K562 (cell line): ENCODE measurements around the gene SCYL2. TPM values are rescaled to one million over a fixed set of nuclear protein-coding genes. Genes with fewer than 3 reads are reported as not detected.

Experiments
- ATAC-seq: fragments of 200-7000 bp; cut with Tn5 transposase; 3 replicates; pipeline ENCODE4 v1.9.1; 2020; ENCODE audit warnings: moderate library complexity
- BruUV-seq: library from RNA; stranded (reverse); fragments of 400-500 nt; replicated peaks from 2 replicates; lab custom pipeline; 2021; lab: Mats Ljungman, UMichigan
- CTCF ChIA-PET: fragments of 300-600 bp; formaldehyde crosslinking; extraction: SDS; loops from one replicate; lab custom pipeline; 2021; ENCODE audit warnings: low intra/inter-chr PET ratio; lab: Yijun Ruan, JAX
- POLR2A ChIA-PET: fragments of 300-600, 350-650 bp; sonication (Branson Sonifier 250); formaldehyde crosslinking; extraction: SDS; loops from one replicate; lab custom pipeline; 2021; ENCODE audit warnings: antibody characterized with exemption, inconsistent platforms; lab: Yijun Ruan, JAX
- DNase-seq, 4 experiments: peaks; one replicate each; pipeline versions ENCODE4 v3.0.0 to v3.0.0-alpha.2; 2011 to 2018; ENCODE audit warnings: low spot score in 3 of 4, mixed read lengths in 3 of 4; ENCODE audit errors: extremely low read depth in 1 of 4
- FAIRE-seq: peaks from 2 replicates; lab custom pipeline; 2011; peaks lifted over from hg19 to GRCh38; lab: Jason Lieb, UNC
- H2AFZ ChIP-seq: 2 replicates; pipeline ENCODE4 v1.6.0; 2011; ENCODE audit warnings: low read depth, low read length, control low read depth, inconsistent platforms
- H3K27ac ChIP-seq: fragments of 200-600 bp; 3 replicates; pipeline ENCODE4 v1.8.0; 2011; ENCODE audit warnings: low read depth, mild to moderate bottlenecking, control low read depth, inconsistent platforms, low read length, moderate library complexity, mixed read lengths; ENCODE audit errors: extremely low read depth
- H3K27me3 ChIP-seq, 2 experiments: fragments of 300-600 bp in 1 of 2; 2 replicates in 1 of 2; 3 replicates in 1 of 2; pipeline versions ENCODE4 v1.6.0 to v1.8.0; 2011; ENCODE audit warnings: inconsistent platforms in 2 of 2, low read length in 2 of 2, mild to moderate bottlenecking in 1 of 2, mixed read lengths in 1 of 2, moderate library complexity in 1 of 2; ENCODE audit not compliant: control insufficient read depth in 2 of 2, insufficient read depth in 2 of 2
- H3K36me3 ChIP-seq: fragments of 300-600 bp; 3 replicates; pipeline ENCODE4 v1.8.0; 2011; ENCODE audit warnings: mild to moderate bottlenecking, low read length, inconsistent platforms; ENCODE audit not compliant: control insufficient read depth, insufficient read depth
- H3K4me1 ChIP-seq, 2 experiments: fragments of 200-600 bp in 1 of 2; replicated peaks in 1 of 2; 2 replicates in 1 of 2; 3 replicates in 1 of 2; pipeline versions ENCODE4 v1.5.1 to v1.8.0; 2011; ENCODE audit warnings: inconsistent platforms in 2 of 2, low read length in 2 of 2, mild to moderate bottlenecking in 1 of 2, mixed read lengths in 1 of 2, moderate library complexity in 1 of 2; ENCODE audit not compliant: control insufficient read depth in 2 of 2, insufficient read depth in 2 of 2
- H3K4me2 ChIP-seq: 2 replicates; pipeline ENCODE4 v1.6.1; 2011; ENCODE audit warnings: low read length, control low read depth, inconsistent platforms, mixed read lengths; ENCODE audit not compliant: insufficient read depth
- H3K4me3 ChIP-seq: fragments of 200-600 bp; sonication (generic), shearing (Covaris generic); 2 replicates; pipeline ENCODE4 v1.5.1; 2016; ENCODE audit warnings: control low read depth, inconsistent platforms
- H3K79me2 ChIP-seq: fragments of 200-600 bp; 3 replicates; pipeline ENCODE4 v1.8.0; 2011; ENCODE audit warnings: low read length, inconsistent platforms; ENCODE audit not compliant: control insufficient read depth, insufficient read depth
- H3K9ac ChIP-seq, 2 experiments: 2 replicates each; pipeline versions ENCODE4 v1.6.0 to v1.6.1; 2011; ENCODE audit warnings: low read depth in 2 of 2, low read length in 2 of 2, control low read depth in 1 of 2, inconsistent platforms in 1 of 2, mild to moderate bottlenecking in 1 of 2, mixed read lengths in 1 of 2; ENCODE audit not compliant: insufficient read depth in 1 of 2
- H3K9me1 ChIP-seq: one replicate; pipeline ENCODE4 v1.6.0; 2011; ENCODE audit warnings: inconsistent platforms, mild to moderate bottlenecking, low read length, moderate library complexity; ENCODE audit not compliant: control insufficient read depth, insufficient read depth
- H3K9me3 ChIP-seq: replicated peaks from 2 replicates; pipeline ENCODE4 v1.5.1; 2011; ENCODE audit warnings: low read depth, low read length, inconsistent platforms; ENCODE audit not compliant: control insufficient read depth, insufficient read depth
- H4K20me1 ChIP-seq: replicated peaks from 2 replicates; pipeline ENCODE4 v1.6.1; 2011; ENCODE audit warnings: low read length, inconsistent platforms, mixed read lengths; ENCODE audit not compliant: control insufficient read depth, insufficient read depth
- ATF1 ChIP-seq, 2 experiments: fragments of 450-650 bp in 1 of 2; IDR thresholded peaks; 2 replicates each; pipeline ENCODE4 v1.6.1; 2016; ENCODE audit warnings: missing compliant biosample characterization in 1 of 2, missing genetic modification characterization in 1 of 2
- ATF2 ChIP-seq: sonication (generic); formaldehyde crosslinking; IDR thresholded peaks from 2 replicates; pipeline ENCODE4 v1.8.1; 2022; ENCODE audit warnings: missing genetic modification reagents
- CEBPB ChIP-seq: fragments of 450-650 bp; IDR thresholded peaks from 2 replicates; pipeline ENCODE4 v1.6.1; 2016; ENCODE audit warnings: missing genetic modification characterization, missing compliant biosample characterization
- CUX1 ChIP-seq: fragments of 200-800 bp; sonication (Bioruptor generic); IDR thresholded peaks from 2 replicates; pipeline ENCODE4 v1.6.1; 2016; ENCODE audit warnings: missing genetic modification characterization, missing compliant biosample characterization
- MAFG ChIP-seq: fragments of 450-650 bp; conservative IDR thresholded peaks from 2 replicates; pipeline ENCODE4 v1.6.1; 2016; ENCODE audit warnings: missing genetic modification characterization, missing compliant biosample characterization
- MXD1 ChIP-seq: fragments of 250-450 bp; sonication (Bioruptor Pico); IDR thresholded peaks from 2 replicates; pipeline ENCODE4 v1.8.0; 2021; ENCODE audit warnings: borderline replicate concordance, mild to moderate bottlenecking, moderate library complexity; ENCODE audit not compliant: poor library complexity, severe bottlenecking
- OTX1 ChIP-seq: fragments of 450-650 bp; formaldehyde crosslinking; IDR thresholded peaks from 2 replicates; pipeline ENCODE4 v1.4.0; 2022; ENCODE audit warnings: mild to moderate bottlenecking
- RBM34 ChIP-seq: fragments of 200-400 bp; formaldehyde crosslinking; IDR thresholded peaks from 2 replicates; pipeline ENCODE4 v1.6.1; 2018; ENCODE audit warnings: low read length, borderline replicate concordance; ENCODE audit not compliant: insufficient read depth
- SIRT6 ChIP-seq: IDR thresholded peaks from one replicate; pipeline ENCODE4 v1.6.1; 2012; ENCODE audit warnings: low read depth, mild to moderate bottlenecking, control low read depth, inconsistent platforms, low read length, moderate library complexity
- SRSF3 ChIP-seq: fragments of 200-400 bp; formaldehyde crosslinking; IDR thresholded peaks from 2 replicates; pipeline ENCODE4 v1.6.1; 2016; ENCODE audit warnings: mild to moderate bottlenecking, low read length, moderate library complexity; ENCODE audit not compliant: insufficient read depth
- TFAP4 ChIP-seq: sonication (generic); formaldehyde crosslinking; IDR thresholded peaks from 2 replicates; pipeline ENCODE4 v1.8.0; 2022; ENCODE audit warnings: missing genetic modification reagents, mild to moderate bottlenecking, moderate library complexity, borderline replicate concordance
- ZBTB43 ChIP-seq: sonication (generic); formaldehyde crosslinking; IDR thresholded peaks from 2 replicates; pipeline ENCODE4 v1.8.0; 2023; ENCODE audit warnings: mild to moderate bottlenecking, missing genetic modification reagents
- WGBS: fragments of 100-300 bp; shearing (Covaris generic); methylation state at CpG from one replicate; pipeline ENCODE4 v1.1.6; 2016; ENCODE audit warnings: low coverage, mixed read lengths; ENCODE audit not compliant: insufficient coverage; ENCODE audit errors: missing lambda C conversion rate; 5-methylcytosine and 5-hydroxymethylcytosine counted together
- in situ Hi-C: fragments of 300-500 bp; cut with MboI; formaldehyde crosslinking; loops from 4 replicates; pipeline ENCODE4 v1.15.0; 2018; ENCODE audit warnings: inconsistent platforms, mixed read lengths
- intact Hi-C: fragments of 100-400 bp; cut with micrococcal nuclease; formaldehyde crosslinking; loops from 2 replicates; pipeline ENCODE4 v1.14.2; 2022
- polyA plus RNA-seq, 8 experiments: library from polyadenylated mRNA; depleted of rRNA in 4 of 8; stranded (reverse) in 5 of 8; unstranded in 3 of 8; fragments of >200 nt; fragmentation: Nextera tagmentation in 2 of 8; fragmentation: Illumina TruSeq in 1 of 8; extraction: Ambion mirVana in 2 of 8; extraction: Trizol in 1 of 8; gene quantifications; 2 replicates each; pipeline versions ENCODE4 v1.2.1 to v1.2.3, GENCODE V29; 2011 to 2014; ENCODE audit warnings: inconsistent platforms in 1 of 8, missing spikeins in 1 of 8
- total RNA-seq, 7 experiments: library from RNA; depleted of rRNA in 6 of 7; stranded (reverse); fragments of >200 nt in 6 of 7; fragmentation: Illumina TruSeq in 2 of 7; extraction: Trizol in 2 of 7; gene quantifications; 2 replicates each; pipeline versions ENCODE4 v1.2.1 to v1.2.3, GENCODE V29; 2011 to 2021; ENCODE audit warnings: low replicate concordance in 1 of 7

SCYL2 gene
- total and polyA plus RNA-seq, 9 of the 15 experiments (the other 6 are each of a cell fraction or from before 2014, with no cell fraction given): 9.9 to 49.0 (median 32.9) TPM

GRCh38 chr12:100247765-100248164, 19.2 kb upstream of the SCYL2 start:
- Histone ChIP-seq H3K9ac (no peak overlapping the region), H2AFZ (no peak overlapping the region), H3K4me2 (no peak overlapping the region), H4K20me1 (no peaks in the 10 kb centered on the region), H3K27me3 (no peaks in the 10 kb centered on the region), H3K79me2 (no peaks in the 10 kb centered on the region), H3K9me3 (no peaks in the 10 kb centered on the region), H3K27ac (no peak overlapping the region), H3K4me1 (no peaks in the 10 kb centered on the region), H3K4me3 (no peak overlapping the region), H3K9me1 (no peaks in the 10 kb centered on the region), H3K36me3 (no peaks in the 10 kb centered on the region)
- DNase-seq: no peak
- POLR2A ChIA-PET: no interaction called here
- no peak for FAIRE-seq
- 56% methylated on average over 4 of the region's 4 CpGs for WGBS
- no TSS peak for BruUV-seq
- CTCF ChIA-PET: no interaction called here
- no peak for ATAC-seq
- in situ Hi-C loops (loop anchor here (10.0 kb wide), 1 partner anchor 327 kb away; the partner anchor contains the start of gene GAS2L3), intact Hi-C loops (no loop called here)
- TF ChIP-seq CEBPB (tag) (peak; percentile 55), CUX1 (CRISPR knock-in tag) (no peak), SIRT6 (no peak), MAFG (no peak), OTX1 (CRISPR knock-in tag) (no peak), ATF2 (CRISPR knock-in tag) (no peak), RBM34 (no peak), ATF1 (CRISPR knock-in tag; IDR thresholded peaks at IDR 0.05) (no peak), ATF1 (tag; IDR thresholded peaks at IDR 0.05) (no peak), TFAP4 (no peak), SRSF3 (no peak), MXD1 (CRISPR knock-in tag) (no peak), ZBTB43 (CRISPR knock-in tag) (no peak)
